Osteoblast (primary cell): ENCODE results near the gene CT45A1. TPM values are rescaled to one million over a fixed set of nuclear protein-coding genes. Genes with fewer than 3 reads are reported as not detected.

ENCODE experiments used
- small RNA-seq: library from RNA; depleted of rRNA; stranded (forward); fragments of <200 nt; gene quantifications from one replicate; pipeline ENCODE3, GENCODE V24; 2012
- total RNA-seq: library from RNA; depleted of rRNA; stranded (reverse); fragments of >200 nt; gene quantifications from 2 replicates; pipeline ENCODE4 v1.2.3, GENCODE V29; 2012

Gene CT45A1
- total RNA-seq, 1 donor = not detected

Small RNA genes within 50 kb of the gene (small RNA-seq; reads per million reads assigned to genes)
- gene AC240442.1 = not detected

Other genes starting within 250 kb of the CT45A1 start
- 4.4 and 4.7 TPM in 2 replicates for gene INTS6L, start 193.0 kb upstream of the CT45A1 start, total RNA-seq
- not detected in 2 replicates for gene CT45A3, start 54.6 kb downstream of the CT45A1 start, total RNA-seq
- gene CT45A5, start 71.9 kb downstream of the CT45A1 start, total RNA-seq = not detected in 2 replicates
- not detected in 2 replicates for gene CT45A6, start 89.1 kb downstream of the CT45A1 start, total RNA-seq
- not detected in 2 replicates for gene CT45A2, start 106.4 kb downstream of the CT45A1 start, total RNA-seq
- not detected in 2 replicates for gene CT45A7, start 123.6 kb downstream of the CT45A1 start, total RNA-seq
- not detected in 2 replicates for gene CT45A8, start 140.9 kb downstream of the CT45A1 start, total RNA-seq
- gene CT45A9, start 158.2 kb downstream of the CT45A1 start, total RNA-seq = not detected in 2 replicates
- gene CT45A10, start 179.8 kb downstream of the CT45A1 start, total RNA-seq = not detected in 2 replicates
- gene SAGE1, start 180.1 kb downstream of the CT45A1 start, total RNA-seq = not detected in 2 replicates